H4 (cell line): ENCODE measurements around the gene BBIP1. TPM values are rescaled to one million over a fixed set of nuclear protein-coding genes. Genes with fewer than 3 reads are reported as not detected.

Experiments used
- DNase-seq: peaks from one replicate; pipeline ENCODE4 v3.0.0-alpha.2; 2015; ENCODE audit warnings: low spot score
- total RNA-seq: library from RNA; depleted of rRNA; stranded (reverse); fragments of >200 nt; shearing (Covaris generic); gene quantifications from 2 replicates; pipeline ENCODE4 v1.2.3, GENCODE V29; 2014; rRNA removed

BBIP1 gene
- total RNA-seq, 1 experiment from 2014 or later, result 43.3 TPM

DNA sequence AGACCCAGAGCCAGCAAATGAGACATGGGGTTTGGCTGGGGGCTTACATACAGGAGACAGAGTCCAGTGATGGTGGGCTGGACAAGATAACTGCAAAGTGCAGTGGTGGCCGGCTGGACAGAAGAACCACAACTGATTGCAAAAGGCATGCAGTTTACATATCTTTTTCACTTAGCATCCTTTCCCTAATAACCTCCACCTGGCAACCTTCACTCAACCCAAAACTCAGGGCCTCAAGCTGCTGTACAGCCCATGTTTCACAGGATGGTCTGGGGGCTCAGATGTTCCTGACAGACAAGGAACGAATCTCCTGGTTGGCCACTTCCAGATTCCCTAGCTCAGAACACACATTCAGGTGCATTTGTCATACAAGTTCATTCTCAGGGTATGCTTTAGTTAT lies 55.0 kb downstream of the BBIP1 start:
- no peak for DNase-seq

DNA sequence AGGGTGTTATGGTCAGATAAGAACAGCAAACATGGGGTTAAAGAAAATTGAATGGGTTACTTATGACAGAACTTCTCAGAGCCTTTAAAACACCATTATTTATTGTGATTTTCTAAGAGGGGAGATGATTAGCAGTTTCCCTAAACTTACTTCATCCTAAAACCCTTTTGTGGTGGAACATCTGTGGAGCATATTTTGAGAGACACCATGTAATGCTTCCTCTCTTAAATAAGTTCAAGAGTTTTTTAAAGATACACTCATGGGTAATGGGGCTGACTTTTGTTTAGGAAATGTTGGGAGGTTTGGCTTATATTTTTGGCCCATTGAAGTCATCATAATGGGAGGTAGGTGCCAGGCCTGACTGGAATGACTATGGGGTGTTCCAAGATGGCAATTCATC lies 55.6 kb downstream of the BBIP1 start:
- DNase-seq, result no peak

DNA sequence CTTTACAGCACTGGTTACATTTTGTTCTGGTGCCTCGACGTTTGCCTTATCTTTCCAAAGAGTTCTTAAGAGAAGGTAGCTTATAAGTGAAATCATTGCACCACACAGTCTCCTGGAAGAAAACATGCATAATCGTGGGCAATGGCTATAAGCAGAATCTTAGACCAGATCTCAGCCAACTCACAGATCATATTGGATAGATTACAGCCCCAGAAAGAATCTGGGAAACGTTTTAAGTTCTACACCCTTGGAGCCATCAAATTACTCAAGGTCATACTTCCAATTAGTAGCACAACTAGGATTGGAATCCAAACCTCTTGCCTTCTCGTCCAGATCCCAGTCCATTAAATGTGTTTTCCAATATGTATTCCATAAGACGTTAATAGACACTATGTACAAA lies 56.0 kb downstream of the BBIP1 start:
- DNase-seq, result no peak

DNA sequence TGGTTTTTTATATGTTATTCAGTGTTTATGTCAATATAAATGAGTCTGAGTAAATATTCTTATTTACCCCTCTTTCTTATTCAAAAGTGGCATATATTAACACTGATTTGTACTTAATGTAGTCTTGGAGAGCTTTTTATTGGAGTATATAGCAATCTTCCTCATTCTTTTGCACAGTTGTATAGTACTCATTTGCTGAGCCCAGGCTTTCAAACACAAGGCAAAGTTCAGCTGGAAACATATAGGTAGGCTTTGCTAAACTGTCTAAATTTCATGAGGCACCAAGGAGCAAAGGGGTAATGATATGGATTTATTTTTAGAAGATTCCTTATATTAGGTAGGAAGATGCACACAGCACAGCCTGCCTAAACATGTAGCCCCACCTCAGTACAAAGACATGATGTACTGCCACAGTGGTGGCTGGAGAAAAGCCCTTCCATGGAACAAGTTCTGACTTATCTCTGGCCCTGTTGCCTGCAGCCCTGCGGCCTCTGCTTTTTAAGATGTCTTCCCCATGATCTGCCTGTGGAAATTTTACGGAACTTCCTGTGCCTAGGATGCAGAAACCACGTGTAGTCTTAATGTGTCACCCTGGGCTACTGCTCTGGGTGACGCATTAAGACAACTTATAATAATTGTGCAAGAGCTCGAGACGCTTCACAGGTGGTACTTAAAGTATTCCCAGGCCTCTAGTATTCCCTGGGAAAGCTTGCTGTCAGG lies 56.9 kb downstream of the BBIP1 start:
- DNase-seq, result no peak

DNA sequence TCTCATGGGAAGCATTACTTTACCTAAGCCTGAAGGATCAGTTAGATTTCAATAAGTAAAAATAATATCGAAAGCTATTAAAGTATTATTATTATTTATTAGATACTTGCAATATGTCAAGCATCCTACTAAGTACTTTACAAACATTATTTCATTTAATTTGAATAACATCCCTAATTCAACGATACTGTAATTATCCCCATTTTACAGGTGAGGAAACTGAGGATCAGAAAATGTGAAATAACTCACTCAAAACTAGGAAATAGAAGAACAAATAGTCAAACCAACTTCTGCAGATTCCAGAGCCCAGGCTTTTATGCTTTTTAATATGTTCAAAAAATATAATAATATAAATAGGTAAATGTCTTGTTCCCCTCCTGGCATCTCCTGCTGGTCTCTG lies 57.5 kb downstream of the BBIP1 start:
- DNase-seq, result no peak

DNA sequence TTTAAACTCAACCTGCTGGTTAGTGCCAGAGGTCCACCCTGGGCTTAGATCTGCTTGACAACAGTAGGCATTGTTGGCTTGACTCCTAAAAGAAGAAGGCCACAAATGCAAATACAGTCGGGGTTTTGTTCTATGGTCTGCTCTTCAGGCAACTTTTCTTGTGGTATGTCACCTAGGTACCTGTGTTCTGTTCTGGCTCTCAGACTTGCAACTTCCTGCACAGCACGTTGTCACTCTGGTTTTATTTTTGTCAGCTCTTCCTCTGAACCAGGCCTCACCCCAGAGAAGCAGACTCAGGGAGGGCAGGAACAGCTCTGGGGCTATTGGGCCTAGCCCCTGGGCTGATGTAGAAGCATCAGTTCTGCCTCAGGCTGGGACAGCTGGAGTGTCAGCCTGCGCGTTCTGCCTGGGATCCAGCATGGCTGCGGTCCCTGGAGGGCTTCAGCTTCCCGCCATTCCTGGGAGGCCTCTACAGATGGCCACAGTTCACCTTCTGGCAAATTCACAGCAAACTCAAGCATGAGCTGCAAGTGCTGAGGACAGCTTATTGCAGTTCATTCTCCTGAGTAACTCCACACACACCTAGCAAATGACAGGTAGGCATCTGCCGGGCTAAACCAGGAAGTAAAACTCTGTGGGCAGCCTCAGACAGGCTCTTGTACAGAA lies 58.3 kb downstream of the BBIP1 start:
- DNase-seq, result no peak

DNA sequence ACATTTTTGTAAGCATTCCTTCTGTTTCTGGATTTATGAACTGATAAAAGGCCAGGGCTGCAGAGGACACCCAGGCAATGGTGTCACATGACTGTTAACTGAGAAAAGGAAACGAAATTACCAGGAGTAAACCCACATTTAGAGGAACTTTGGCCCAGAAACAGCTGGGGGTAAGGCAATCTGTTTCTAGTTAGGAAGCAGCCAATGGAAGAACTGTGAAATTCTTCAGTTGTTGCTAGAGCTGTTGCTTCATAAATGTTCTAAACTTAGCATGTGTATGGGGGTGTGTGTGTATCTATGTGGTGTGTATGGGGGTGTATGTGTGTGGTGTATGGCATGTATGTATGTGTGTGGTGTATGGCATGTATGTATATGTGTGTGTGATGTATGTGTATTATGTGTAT lies 59.0 kb downstream of the BBIP1 start:
- DNase-seq, result peak; percentile 46

DNA sequence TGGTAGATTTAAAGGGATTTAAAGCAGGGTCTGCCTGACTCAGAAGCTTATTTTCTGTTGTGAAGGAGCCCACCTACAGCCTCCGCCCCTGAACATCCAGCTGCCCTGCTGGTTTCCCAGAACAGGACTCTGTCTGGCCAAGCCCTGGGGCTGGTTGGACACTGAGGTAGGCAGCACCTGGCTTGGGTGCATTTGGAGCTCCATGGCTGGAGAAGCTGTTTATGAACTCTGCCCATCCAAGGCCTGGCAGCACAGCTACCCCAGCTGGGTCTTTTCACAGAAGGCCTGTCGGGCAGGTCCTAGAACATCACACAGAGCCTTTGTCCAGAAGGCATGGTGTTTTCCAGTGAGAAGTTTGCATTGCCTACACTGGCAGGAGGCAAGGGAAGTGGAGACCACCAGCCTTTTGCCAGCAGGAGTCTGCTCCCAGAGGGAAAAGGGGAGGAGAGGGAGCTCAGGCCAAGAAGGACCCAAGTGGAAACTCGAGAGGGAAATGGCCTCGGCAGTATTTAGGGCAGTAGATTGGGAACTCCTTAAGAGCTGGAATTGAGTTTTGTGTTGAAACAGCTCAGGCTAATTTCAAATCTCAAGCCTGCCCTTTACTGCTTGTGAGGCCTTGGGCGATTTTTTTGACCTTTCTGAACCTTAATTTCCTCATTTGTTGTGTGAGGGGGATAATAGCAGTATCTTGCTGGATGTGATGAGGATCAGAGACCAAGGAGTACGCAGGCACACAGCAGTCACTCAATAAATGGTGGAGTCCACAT lies 59.6 kb downstream of the BBIP1 start:
- no peak for DNase-seq

DNA sequence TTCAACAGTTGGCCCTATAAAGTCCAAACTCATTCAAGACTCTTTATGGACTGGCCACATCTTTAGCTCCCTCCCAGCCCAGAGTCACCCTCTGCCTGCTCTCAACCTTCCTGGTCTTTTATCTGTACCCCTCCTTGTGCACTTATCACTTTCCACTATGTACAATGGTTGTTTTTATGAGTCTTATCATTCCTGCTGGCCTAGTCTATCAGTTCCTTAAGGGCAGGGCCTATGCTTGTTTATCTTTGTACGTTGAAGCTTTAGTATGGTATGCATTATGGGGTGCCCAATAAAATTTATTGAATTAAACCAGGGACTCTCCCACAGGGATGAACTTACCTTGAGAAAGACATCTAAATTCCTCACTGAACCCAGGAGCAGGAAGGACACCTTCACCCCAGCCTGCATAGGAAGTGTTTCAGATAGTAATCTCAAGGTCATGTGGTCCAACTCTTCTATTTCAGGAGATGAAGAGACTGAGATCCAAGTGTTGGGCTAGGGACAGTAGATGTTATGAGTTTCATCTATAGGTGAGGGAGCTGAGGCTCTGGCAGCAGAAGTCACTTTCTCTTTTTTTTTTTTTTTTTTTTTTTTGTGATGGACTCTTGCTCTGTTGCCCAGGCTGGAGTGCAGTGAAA lies 60.6 kb downstream of the BBIP1 start:
- DNase-seq, result no peak

DNA sequence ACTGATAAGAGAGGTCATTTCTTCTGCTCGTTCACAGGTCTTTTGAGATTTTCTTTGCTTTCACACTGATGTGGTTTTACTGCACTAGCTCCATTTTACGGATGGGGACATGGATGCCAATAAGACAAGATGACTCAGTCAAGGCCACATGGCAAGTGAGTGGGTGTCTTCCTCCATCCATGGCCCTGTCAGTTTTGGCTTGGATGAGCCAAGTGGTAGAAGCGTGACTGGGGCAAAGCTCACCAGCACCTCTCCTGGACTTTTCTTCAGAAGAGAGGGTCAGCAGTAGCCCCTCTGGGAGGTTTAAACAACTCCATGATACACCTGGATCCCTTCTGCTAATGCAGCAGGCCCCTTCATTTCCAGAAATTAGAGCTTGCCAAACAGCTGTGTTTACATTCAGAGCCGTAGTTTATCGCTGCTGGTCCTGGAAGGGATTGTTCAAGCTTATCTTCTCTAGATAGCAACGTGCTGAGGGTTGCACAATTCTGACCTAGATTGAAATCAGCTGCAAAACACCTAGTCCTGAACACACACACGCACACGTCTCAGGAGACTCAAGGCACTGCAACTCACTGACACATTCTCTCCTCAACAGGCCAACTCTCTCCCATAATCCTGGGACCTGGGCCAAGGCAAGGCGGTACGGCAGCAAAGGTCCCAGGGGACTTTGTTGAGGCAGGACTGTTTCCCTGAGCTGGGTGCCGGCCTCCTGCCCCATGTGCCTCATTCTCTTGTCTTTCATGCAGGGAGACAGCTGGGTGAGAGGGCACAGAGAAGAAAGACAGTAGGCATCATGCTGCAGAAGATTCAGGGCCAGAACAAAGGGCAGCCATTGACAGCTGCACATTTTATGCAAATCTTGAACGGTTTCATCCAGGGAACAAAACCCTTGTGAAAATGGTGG lies 61.5 kb downstream of the BBIP1 start:
- no peak for DNase-seq

DNA sequence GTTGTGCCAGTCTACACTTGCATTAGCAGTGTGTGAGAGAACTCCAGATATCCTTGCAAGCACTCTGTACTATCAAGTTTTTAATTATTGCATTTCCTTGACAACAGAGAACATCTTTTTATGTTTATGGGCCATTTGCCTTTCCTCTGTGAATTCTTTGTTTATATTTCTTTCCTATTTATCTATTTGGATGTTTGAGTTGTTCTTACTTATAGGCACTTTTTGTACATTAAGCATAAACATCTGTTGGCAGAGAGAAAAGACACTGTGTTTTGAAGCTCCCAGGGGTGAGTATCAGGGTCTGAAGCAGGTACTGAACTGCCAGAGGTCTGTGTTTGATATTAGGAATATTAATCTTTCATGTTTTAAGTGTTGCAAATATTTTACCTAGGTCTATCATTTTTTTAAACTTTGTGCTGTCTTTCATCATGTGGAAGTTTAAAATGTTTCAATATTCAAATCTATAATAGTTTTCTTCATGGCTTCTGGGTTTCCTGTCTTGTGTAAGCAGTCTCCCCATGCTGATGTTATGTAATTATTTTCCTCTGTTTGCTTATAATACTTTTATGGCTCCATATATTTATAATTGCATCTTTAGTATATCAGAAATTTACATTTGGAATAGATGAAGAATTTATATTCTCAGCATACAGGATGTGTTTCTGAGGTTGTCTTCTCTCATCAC lies 64.9 kb downstream of the BBIP1 start:
- DNase-seq, result no peak

DNA sequence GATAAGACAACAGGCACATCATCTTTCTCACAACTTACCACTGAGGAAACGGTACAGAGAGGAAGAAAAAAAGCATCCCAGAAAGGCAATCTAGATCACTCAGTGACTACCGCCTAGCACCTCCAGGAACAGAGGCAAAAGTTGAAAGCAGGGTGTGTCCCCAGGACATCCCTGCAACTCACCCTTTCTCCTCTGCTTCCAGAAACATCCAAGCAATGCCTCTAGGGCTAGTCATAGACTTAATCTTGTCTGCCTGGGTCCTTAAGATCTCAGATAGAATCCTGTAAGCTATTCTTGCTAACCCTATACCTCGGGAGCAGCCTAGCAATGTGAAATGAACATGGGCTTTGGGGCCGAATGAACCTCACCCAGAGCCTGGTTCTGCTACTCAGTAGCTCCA lies 66.0 kb downstream of the BBIP1 start:
- no peak for DNase-seq

DNA sequence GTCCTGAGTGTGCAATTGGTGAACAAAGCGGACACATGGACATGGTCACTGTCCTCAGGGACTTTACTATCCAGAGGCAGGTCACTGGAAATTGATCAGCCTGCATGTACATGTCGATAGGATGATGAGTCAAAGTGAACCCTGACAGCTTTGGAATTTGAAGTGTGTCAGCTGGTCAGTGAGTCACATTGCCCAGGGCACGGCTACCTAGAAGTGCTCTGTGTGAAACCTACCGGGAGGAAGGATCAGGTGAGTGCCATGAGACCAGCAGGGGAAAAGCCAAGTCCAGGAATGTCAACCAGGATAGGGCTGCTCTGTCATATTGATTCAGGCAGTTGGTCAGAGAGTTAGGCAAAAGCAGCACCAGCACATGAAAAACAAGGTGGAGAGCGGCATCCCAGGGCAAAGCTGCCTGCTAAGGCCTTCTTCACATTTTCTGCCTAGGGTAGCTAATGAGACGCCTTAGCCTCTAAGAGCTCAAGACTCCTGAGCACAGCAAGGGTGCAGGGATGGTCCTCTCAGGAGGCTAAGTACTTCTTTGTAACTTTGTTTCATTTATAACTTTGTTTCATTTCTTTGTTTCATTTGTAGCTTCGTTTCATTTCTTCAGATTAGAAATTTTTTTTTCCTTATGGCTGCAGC lies 66.6 kb downstream of the BBIP1 start:
- no peak for DNase-seq

DNA sequence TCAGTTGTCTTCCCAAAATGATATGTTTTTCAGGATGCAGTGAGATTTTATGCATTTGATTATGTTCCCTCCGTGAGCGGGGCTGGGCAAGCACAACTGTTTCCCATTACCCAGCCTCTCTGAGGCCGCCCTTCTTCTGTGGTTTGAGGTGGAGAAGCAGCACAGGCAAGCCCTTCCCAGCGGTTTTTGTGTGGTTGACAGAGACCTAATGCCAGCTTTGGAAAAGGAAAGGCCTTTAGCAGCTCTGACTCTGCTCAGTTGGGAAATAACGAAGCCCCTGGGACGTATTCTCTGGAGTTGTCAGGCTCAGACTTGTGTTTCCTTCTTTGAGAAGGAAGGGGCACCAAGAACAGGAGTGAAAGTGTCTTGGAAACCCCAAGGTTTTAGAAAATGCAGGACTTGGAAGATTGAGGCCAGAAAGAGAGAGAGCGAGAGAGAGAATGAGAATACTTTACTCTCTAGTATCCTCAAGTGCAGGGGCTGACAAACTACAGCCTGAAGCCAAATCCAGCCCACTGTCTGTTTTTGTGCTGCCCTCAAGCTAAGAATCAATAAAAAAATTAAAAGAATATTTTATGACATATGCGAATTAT lies 67.9 kb downstream of the BBIP1 start:
- DNase-seq, result no peak

DNA sequence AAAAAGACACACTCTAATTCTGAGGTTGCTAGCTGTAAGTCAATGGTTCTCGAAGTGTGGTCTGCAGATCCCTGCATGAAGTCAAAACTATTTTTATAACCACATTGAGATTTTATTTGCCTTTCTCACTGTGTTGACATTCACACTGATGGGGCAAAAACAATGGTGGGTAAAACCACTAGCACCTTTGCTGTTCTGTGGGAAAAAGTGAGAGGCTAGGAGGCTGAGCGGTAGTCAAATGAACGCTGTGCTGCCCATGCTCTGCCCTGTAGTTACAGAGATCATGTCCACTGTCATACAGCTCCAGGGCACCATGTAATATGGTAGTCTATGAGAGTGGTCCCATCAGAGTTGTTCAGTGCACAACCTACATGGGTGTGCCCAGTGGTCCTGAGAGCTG lies 68.9 kb downstream of the BBIP1 start:
- no peak for DNase-seq

Other genes starting within 250 kb of the BBIP1 start
- 32.6 and 36.8 TPM in 2 replicates for gene PDCD4, start 47.3 kb downstream of the BBIP1 start, total RNA-seq
- 20.8 and 29.0 TPM in 2 replicates for gene SHOC2, start 424 bp upstream of the BBIP1 start, total RNA-seq
- not detected in 2 replicates for gene ADRA2A, start 157.8 kb upstream of the BBIP1 start, total RNA-seq